Astrocyte (in vitro differentiated cells and primary cell): ENCODE results near the gene FCER2. TPM values are rescaled to one million over a fixed set of nuclear protein-coding genes. Genes with fewer than 3 reads are reported as not detected.

ENCODE experiments used
- DNase-seq: peaks from one replicate; pipeline ENCODE4 v3.0.0-alpha.2; 2010; ENCODE audit warnings: low read depth
- FAIRE-seq: peaks from 2 replicates; lab custom pipeline; 2011; peaks lifted over from hg19 to GRCh38; lab: Jason Lieb, UNC
- H2AFZ ChIP-seq: 2 replicates; pipeline ENCODE4 v1.6.0; 2012; ENCODE audit warnings: low read depth, low read length, inconsistent platforms
- H3K27ac ChIP-seq: 2 replicates; pipeline ENCODE4 v1.5.1; 2011; ENCODE audit warnings: low read depth, low read length, inconsistent platforms
- H3K27me3 ChIP-seq: 2 replicates; pipeline ENCODE4 v1.6.0; 2011; ENCODE audit warnings: low read length, inconsistent platforms; ENCODE audit not compliant: insufficient read depth
- H3K36me3 ChIP-seq: 2 replicates; pipeline ENCODE4 v1.5.1; 2011; ENCODE audit warnings: low read length, inconsistent platforms; ENCODE audit not compliant: insufficient read depth
- H3K4me1 ChIP-seq: 2 replicates; pipeline ENCODE4 v1.5.1; 2011; ENCODE audit warnings: low read length, inconsistent platforms; ENCODE audit not compliant: insufficient read depth
- H3K4me2 ChIP-seq: 2 replicates; pipeline ENCODE4 v1.6.0; 2012; ENCODE audit warnings: low read length, inconsistent platforms
- H3K4me3 ChIP-seq: 2 replicates; pipeline ENCODE4 v1.5.1; 2011; ENCODE audit warnings: low read depth, mild to moderate bottlenecking, low read length, inconsistent platforms; ENCODE audit not compliant: insufficient read depth
- H3K79me2 ChIP-seq: 2 replicates; pipeline ENCODE4 v1.6.0; 2012; ENCODE audit warnings: mild to moderate bottlenecking, low read length, inconsistent platforms; ENCODE audit not compliant: insufficient read depth
- H3K9ac ChIP-seq: 2 replicates; pipeline ENCODE4 v1.6.0; 2012; ENCODE audit warnings: mild to moderate bottlenecking, low read length, inconsistent platforms
- H3K9me3 ChIP-seq: 2 replicates; pipeline ENCODE4 v1.5.1; 2012; ENCODE audit warnings: low read depth, mild to moderate bottlenecking, low read length, inconsistent platforms; ENCODE audit not compliant: insufficient read depth
- H4K20me1 ChIP-seq: 2 replicates; pipeline ENCODE4 v1.6.0; 2012; ENCODE audit warnings: low read length, inconsistent platforms; ENCODE audit not compliant: insufficient read depth
- H3K27ac Mint-ChIP-seq: one replicate; pipeline ENCODE4 v1.8.0; 2021; ENCODE audit warnings: mild to moderate bottlenecking, mixed read lengths; ENCODE audit not compliant: unreplicated experiment
- H3K27me3 Mint-ChIP-seq: one replicate; pipeline ENCODE4 v1.8.0; 2021; ENCODE audit warnings: low read depth, mixed read lengths; ENCODE audit not compliant: unreplicated experiment
- H3K36me3 Mint-ChIP-seq: one replicate; pipeline ENCODE4 v1.8.0; 2021; ENCODE audit warnings: low read depth, mixed read lengths; ENCODE audit not compliant: unreplicated experiment
- H3K4me1 Mint-ChIP-seq: one replicate; pipeline ENCODE4 v1.8.0; 2021; ENCODE audit warnings: low read depth, mixed read lengths; ENCODE audit not compliant: unreplicated experiment
- H3K4me3 Mint-ChIP-seq: one replicate; pipeline ENCODE4 v1.8.0; 2021; ENCODE audit warnings: mild to moderate bottlenecking, moderate library complexity, mixed read lengths; ENCODE audit not compliant: unreplicated experiment
- H3K9me3 Mint-ChIP-seq: one replicate; pipeline ENCODE4 v1.8.0; 2021; ENCODE audit warnings: mild to moderate bottlenecking, mixed read lengths; ENCODE audit not compliant: unreplicated experiment
- CTCF ChIP-seq: IDR thresholded peaks from 2 replicates; pipeline ENCODE4 v1.5.1; 2011; ENCODE audit warnings: low read depth, mild to moderate bottlenecking, inconsistent platforms, low read length, moderate library complexity; ENCODE audit not compliant: insufficient read depth
- EZH2 ChIP-seq: IDR thresholded peaks from 2 replicates; pipeline ENCODE4 v1.6.1; 2012; ENCODE audit warnings: mild to moderate bottlenecking, low read length, inconsistent platforms; ENCODE audit not compliant: insufficient read depth
- total RNA-seq: library from RNA; stranded (reverse); gene quantifications from 2 replicates; pipeline ENCODE4 v1.2.1, GENCODE V29; 2021

FCER2 gene
- total RNA-seq, 1 donor from 2014 or later = not detected

- Mint-ChIP-seq H3K27ac (no peak overlapping the region), H3K27me3 (peaks cover 63% of the 10 kb centered on the region), H3K4me1 (no peaks in the 10 kb centered on the region), H3K4me3 (no peak overlapping the region), H3K9me3 (peaks cover 3% of the 10 kb centered on the region), H3K36me3 (no peaks in the 10 kb centered on the region)
- Histone ChIP-seq H3K4me3 (no peak overlapping the region), H2AFZ (no peak overlapping the region), H3K4me2 (no peak overlapping the region), H3K9ac (no peak overlapping the region), H4K20me1 (no peaks in the 10 kb centered on the region), H3K36me3 (no peaks in the 10 kb centered on the region), H3K27me3 (peaks cover 2% of the 10 kb centered on the region), H3K79me2 (no peaks in the 10 kb centered on the region), H3K4me1 (no peaks in the 10 kb centered on the region), H3K27ac (no peak overlapping the region), H3K9me3 (no peaks in the 10 kb centered on the region)
- DNase-seq (no peak), FAIRE-seq (no peak)
- TF ChIP-seq EZH2 = no peak
- TF ChIP-seq CTCF = no peak
Measured at GRCh38 chr19:7742991-7743390, 41.1 kb upstream of the FCER2 start.

- H3K4me3 Mint-ChIP-seq = no peak overlapping the region
- H3K27me3 ChIP-seq = peaks cover 2% of the 10 kb centered on the region
Measured at GRCh38 chr19:7742575-7742974, 40.6 kb upstream of the FCER2 start.

More at GRCh38 chr19:7742575-7742974, 40.6 kb upstream of the FCER2 start:
- H3K27ac ChIP-seq = no peak overlapping the region
- H4K20me1 ChIP-seq = no peaks in the 10 kb centered on the region
- Mint-ChIP-seq H3K4me1 (no peaks in the 10 kb centered on the region), H3K36me3 (no peaks in the 10 kb centered on the region), H3K27ac (no peak overlapping the region), H3K27me3 (peaks cover 65% of the 10 kb centered on the region), H3K9me3 (peaks cover 3% of the 10 kb centered on the region)
- no peaks in the 10 kb centered on the region for H3K79me2 ChIP-seq
- FAIRE-seq = no peak
- no peak overlapping the region for H3K4me3 ChIP-seq
- TF ChIP-seq CTCF = no peak
- no peak for TF ChIP-seq EZH2
- H2AFZ ChIP-seq = no peak overlapping the region
- H3K9ac ChIP-seq = no peak overlapping the region
- no peaks in the 10 kb centered on the region for H3K9me3 ChIP-seq
- no peaks in the 10 kb centered on the region for H3K36me3 ChIP-seq
- no peak overlapping the region for H3K4me2 ChIP-seq
- DNase-seq = no peak
- H3K4me1 ChIP-seq = no peaks in the 10 kb centered on the region
